Glomerular visceral epithelial cell (primary cell): ENCODE results near the gene ZNF746.
"Not testable (repeated sequence)": the region's sequence is repeated elsewhere in the genome, so short reads cannot be mapped to it uniquely, and the experiment has no call there.

ENCODE experiments used
- DNase-seq: peaks from one replicate; pipeline ENCODE4 v3.0.0-alpha.2; 2016; ENCODE audit errors: extremely low spot score

The ZNF746 gene

DNA sequence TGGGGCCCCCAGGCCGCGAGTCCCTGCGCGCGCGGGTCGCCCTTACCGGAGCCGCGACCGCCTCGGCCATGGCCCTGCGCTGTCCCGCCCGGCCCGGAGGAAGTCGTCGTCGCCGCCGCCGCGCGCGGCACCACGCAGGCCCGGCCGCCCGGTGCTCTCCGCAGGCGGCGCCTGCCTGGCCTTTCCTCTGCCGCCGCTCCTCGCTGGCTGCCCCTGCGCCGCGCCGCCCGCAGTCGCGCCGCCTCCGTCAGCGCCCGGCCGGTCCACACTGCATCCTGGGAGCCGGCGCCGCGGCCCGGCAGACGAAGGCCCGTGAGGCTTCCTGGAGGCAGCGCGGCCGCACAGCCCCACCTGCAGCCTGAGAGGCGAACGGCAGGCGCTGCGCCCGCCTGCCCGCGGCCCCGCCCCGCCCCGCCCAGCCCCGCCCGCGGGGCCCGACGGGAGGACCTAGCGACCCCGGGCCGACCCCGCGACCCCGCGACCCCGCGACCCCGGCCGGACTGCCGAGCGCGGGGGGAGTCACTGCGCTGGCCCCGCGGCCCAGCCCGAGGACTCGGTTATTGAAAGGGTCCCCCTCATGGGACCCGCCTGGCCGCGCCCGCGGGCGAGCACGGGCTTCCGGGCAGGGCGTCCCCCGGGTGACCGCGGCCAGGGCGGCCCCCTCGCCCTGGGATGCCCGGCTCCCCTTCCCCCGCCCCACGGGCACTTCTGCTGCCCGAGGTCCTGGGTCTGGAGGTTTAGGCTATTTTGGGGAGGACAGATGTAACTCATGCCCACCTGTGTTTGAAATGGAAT lies at the start of gene ZNF746:
TSS of gene ZNF746 (minus strand) at position 343 of the 795 bp plus-strand sequence. CDS start at position 70, 273 bp downstream.
- peak; percentile 85 for DNase-seq

DNA sequence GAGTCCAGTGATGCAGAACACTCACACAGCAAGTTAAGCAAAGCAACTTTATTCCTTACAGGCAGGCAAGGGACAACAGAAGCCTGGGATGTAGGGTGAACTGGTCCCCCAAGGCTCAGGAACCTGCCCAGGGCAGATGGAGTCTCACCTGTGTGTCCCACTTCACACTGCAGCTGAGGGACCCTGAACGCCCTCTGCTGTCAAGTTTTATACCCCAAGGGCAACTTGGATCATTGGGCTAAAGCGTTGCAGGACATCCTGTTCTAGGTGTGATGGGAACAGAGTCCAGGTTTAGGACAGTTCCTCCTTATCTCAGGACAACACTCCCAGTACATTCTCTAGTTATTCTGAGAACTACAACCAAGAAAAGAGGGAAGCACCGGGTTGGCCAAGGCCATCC lies 49.5 kb upstream of the ZNF746 start:
- no peak for DNase-seq

DNA sequence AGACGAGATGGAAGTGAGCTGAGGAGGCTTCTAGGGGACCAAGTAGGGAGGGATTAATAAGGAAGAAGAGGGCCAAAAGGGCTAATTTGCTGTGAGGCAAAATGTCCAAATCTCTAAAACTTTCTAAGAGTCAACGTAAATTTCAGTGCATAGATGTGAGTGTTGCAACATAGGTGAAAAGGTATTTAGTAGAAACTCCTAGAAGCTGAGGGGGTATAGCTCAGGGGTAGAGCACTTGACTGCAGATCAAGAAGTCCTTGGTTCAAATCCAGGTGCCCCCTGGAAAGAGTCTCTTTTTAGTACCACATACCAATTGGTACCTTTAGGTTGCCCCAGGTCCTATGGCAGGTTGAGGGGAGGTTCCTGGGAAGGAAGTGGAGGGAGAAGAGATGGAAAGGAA lies 48.7 kb upstream of the ZNF746 start:
- DNase-seq, result no peak

DNA sequence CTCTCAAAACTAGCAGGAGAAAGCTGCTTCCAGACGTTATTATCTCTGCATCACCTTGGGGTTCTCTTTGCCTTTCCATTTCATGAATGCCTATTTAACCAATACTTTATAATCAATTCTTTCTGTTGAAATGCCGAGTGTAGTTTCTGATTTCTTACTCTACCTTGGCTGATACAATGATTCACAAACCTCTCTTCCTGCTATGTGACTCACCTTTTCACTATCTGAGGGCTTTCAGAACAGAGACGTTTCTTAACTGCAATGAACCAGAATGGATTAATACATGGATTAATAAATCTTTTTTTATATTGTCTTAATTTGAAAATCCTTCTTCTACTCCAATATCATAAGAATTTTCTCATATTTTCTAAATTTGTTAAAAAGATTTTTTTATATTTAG lies 46.4 kb upstream of the ZNF746 start:
- DNase-seq, result no peak

GRCh38 chr7:149532654-149533053 lies 35.0 kb upstream of the ZNF746 start:
- DNase-seq, result no peak

GRCh38 chr7:149529136-149529718 lies 31.6 kb upstream of the ZNF746 start:
- DNase-seq, result no peak

GRCh38 chr7:149527414-149527813 lies 29.8 kb upstream of the ZNF746 start:
- no peak for DNase-seq

- no peak for DNase-seq
Measured at GRCh38 chr7:149525280-149525679, 27.7 kb upstream of the ZNF746 start.

GRCh38 chr7:149524394-149524793 lies 26.8 kb upstream of the ZNF746 start:
- DNase-seq, result no peak

DNA sequence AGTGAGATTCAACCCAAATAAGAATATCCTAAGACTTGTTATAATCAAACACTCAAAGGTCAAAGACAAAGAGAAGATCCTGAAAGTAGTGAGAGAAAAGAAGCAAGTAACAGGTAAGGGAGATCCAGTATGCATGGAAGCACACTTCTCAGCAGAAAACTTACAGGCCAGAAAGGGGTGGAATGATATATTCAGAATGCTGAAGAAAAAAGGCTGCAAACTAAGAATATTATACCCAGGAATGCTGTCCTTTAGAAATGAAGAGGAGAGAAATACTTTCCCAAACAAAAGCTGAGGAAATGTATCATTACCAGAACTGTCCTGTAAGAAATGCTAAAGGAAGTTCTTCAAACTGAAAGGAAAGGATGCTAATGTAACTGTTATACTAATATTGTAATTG lies 12.6 kb upstream of the ZNF746 start:
- no peak for DNase-seq

DNA sequence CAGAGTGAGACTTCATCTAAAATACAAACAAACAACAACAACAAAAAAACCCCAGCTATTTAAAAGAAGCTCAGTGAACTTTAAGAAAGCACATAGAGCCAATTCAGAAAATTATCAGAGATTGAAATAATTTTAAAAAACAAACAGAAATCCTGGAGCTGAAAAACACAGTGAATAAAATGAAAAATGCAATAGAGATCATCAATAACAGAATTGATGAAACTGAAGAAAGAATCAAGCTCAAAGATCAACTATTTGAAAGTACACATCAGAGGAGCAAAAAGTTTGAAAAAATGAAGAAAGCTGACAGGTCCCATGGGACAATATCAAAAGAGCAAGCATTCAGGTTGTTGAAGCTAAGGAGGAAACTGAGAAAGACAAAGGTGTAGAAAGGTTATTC lies 12.2 kb upstream of the ZNF746 start:
- no peak for DNase-seq

- no peak for DNase-seq
Measured at GRCh38 chr7:149505551-149505950, 7.9 kb upstream of the ZNF746 start.

DNA sequence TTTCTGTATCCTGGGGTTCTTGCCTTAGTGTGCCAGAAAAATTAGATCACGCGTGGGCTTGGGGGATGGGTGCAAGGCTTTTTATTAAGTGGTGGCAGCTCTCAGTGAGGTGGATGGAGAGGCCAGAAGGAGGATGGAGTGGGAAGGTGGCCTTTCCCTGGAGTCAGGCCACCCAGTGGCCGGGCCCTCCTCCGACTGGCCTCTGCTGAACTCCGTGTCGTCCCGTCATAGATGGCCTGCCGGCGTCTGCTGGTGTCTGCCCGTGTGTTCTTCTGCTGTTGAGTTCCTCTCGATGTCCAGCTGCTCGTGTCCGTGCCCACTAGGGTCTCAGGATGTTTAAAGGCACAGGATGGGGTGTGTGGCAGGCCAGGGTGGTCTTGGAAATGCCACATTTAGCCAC lies 4.0 kb upstream of the ZNF746 start:
- no peak for DNase-seq

- DNase-seq, result no peak
Measured at GRCh38 chr7:149500910-149501309, 3.3 kb upstream of the ZNF746 start.

DNA sequence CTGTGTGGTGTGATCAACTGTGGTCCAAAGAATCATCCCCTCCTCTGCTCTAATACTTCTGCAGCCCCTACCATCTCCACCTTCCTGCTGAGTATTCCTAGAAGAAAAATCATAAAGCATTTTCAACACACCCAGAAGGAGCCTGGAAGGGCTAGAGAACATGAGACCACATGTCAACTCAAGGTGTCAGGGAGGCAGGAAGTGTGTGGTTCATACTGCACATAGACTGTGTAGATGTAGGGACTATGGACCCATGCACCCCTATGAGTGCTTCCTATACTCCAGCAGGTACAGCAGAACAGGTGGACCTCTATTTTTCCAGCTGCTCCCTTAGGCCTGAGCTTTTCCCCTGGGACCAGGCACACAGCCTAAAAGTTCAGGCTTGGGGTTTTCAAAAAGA lies 2.6 kb upstream of the ZNF746 start:
- DNase-seq, result no peak

- DNase-seq, result no peak
Measured at GRCh38 chr7:149498811-149499210, 1.2 kb upstream of the ZNF746 start.

DNA sequence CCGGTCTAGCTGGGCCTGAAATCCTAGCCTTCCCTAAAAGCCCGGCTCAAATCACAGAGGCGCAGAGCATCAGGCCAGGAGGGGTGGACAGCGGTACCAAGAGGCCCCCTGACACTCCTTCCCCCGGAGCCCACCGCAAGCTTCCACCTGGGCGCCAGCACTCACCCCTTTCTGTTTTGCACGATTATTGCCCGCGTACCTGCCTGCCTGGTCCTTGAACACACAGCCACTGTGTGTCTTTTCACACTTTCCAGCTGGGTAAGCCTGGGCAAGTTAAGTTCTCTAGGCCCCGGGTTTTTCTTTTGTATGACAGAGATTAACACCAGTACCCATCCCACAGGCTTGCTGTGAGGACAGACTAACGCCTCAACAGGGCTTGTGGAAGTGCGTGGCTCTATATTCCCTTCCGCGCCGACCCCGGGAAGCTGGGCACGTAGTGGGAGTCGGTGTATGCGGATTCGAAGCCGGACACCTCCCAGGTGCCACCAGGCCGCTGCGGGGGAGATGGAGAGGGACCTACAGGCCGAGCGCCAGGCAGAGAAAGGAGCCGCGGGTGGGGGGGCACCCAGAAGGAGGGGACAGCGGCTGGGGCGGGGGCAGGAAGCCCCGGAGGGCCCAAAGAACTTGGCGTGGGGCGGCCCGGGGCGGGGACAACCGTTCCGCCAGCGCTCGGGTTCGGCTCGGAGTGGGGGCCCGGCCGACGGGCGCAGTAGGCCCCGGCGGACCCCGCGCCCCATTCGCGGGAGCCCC lies 792 bp downstream of the ZNF746 start:
- DNase-seq, result peak; percentile 43

DNA sequence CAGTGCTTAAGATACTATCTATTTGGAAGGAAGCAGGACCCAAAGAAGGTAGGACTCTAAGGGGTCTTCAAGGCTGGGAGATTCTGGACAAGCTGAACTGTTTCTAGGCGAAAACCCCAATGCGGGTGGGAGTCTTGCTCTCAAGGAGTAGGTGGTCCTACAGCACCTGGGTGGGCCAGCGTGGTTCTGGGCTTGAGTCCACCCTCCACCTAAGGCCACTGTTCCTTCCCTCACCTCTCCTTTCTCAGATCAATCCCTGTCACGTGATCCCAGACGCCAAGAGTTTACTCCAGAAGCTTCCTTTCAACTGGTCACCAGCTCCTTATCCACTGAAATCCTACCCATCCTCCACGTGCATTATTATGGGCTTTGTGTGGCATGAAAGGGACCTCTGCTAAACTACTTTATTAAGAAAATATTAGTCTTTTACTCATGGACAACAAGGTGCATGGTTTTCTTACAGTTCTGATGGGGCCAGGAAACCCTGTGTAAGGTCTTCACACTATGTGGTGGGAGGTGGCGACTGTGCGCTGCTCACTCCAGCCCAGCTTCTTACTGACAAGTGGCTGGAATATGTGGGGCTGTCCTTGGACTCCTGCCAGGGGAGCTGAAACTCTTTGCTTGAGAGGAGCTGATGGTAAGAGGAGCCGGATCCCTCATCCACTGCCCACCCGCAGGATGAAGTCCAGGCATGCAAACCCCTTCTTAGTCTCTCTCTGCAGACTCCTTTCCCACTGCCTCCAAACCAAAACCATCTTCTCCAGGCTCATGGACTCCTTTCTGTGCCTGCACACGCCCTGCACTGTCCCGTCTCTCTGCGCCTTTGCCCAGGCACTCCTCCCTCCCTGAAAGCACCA lies 1.6 kb downstream of the ZNF746 start:
- DNase-seq, result peak; percentile 83

GRCh38 chr7:149494738-149495368 lies 2.8 kb downstream of the ZNF746 start:
- DNase-seq, result no peak

GRCh38 chr7:149493975-149494374 lies 3.6 kb downstream of the ZNF746 start:
- DNase-seq, result not testable (repeated sequence)

DNA sequence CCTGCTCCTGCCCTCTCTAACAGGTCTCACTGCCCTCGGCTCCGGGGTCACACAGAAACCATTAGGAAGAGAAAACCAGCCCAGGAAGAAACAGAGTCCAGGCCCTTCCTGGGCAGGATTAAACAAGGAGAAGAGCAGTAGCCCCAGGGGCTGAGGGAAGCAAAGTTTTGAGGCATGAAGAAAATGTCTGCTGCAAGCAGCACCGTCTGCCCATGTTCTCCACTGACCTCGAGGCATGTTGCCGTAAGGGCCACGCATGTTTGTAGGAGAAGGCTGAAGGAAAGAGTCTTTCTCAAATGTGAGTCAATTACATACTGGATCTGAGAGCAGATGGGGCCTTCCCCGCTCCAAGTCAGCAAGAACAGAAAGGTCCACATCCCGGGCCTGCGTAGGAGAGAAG lies 4.2 kb downstream of the ZNF746 start:
- DNase-seq, result no peak
